Cardiac muscle cell (in vitro differentiated cells and primary cell): ENCODE results near the gene ASB6. TPM values are rescaled to one million over a fixed set of nuclear protein-coding genes. Genes with fewer than 3 reads are reported as not detected.
A peak's percentile ranks its signal among the peaks of the same experiment; 100 is the strongest.

Experiments used
- DNase-seq, 2 donors: peaks; one replicate each; pipeline versions ENCODE4 v3.0.0 to v3.0.0-alpha.2; 2010 to 2017; ENCODE audit warnings: low read depth in 1 of 2, low spot score in 1 of 2
- H3K27ac ChIP-seq: fragments of 200-600 bp; sonication (generic); 2 replicates; pipeline ENCODE4 v1.5.1; 2016
- H3K27me3 ChIP-seq: fragments of 200-600 bp; sonication (generic); 2 replicates; pipeline ENCODE4 v1.6.0; 2016; ENCODE audit warnings: control low read depth
- H3K36me3 ChIP-seq: fragments of 200-600 bp; sonication (generic); 2 replicates; pipeline ENCODE4 v1.5.1; 2016; ENCODE audit warnings: control low read depth
- H3K4me1 ChIP-seq: fragments of 200-600 bp; sonication (generic); 2 replicates; pipeline ENCODE4 v1.8.1; 2017; ENCODE audit warnings: low read depth, mild to moderate bottlenecking, mixed run types
- H3K4me3 ChIP-seq: fragments of 200-600 bp; sonication (generic); 2 replicates; pipeline ENCODE4 v1.5.1; 2016; ENCODE audit warnings: mild to moderate bottlenecking
- H3K9me3 ChIP-seq: fragments of 200-600 bp; sonication (generic); 2 replicates; pipeline ENCODE4 v1.5.1; 2017; ENCODE audit warnings: low read depth, mild to moderate bottlenecking, control low read depth
- CTCF ChIP-seq: IDR thresholded peaks from 2 replicates; pipeline ENCODE4 v1.5.1; 2012; ENCODE audit warnings: low read depth, mild to moderate bottlenecking, low read length
- polyA plus RNA-seq: library from polyadenylated mRNA; unstranded; fragments of >200 nt; fragmentation: Nextera tagmentation; extraction: Ambion mirVana; gene quantifications from 2 replicates; pipeline ENCODE4 v1.2.1, GENCODE V29; 2016
- total RNA-seq: library from RNA; depleted of rRNA; stranded (reverse); fragments of >200 nt; gene quantifications from 2 replicates; pipeline ENCODE4 v1.2.3, GENCODE V29; 2016

The ASB6 gene
- total and polyA plus RNA-seq, 2 experiments from 2014 or later: 24.0 to 25.2 TPM

GRCh38 chr9:129630967-129631673 lies 10.8 kb downstream of the ASB6 start:
- Histone ChIP-seq H3K9me3 (no peaks in the 10 kb centered on the region), H3K27ac (peak overlapping the region; percentile 54), H3K27me3 (no peaks in the 10 kb centered on the region), H3K4me3 (no peak overlapping the region), H3K4me1 (peaks cover 30% of the 10 kb centered on the region), H3K36me3 (peaks cover 17% of the 10 kb centered on the region)
- DNase-seq: no peak
- no peak for TF ChIP-seq CTCF

GRCh38 chr9:129629251-129629820 lies 12.6 kb downstream of the ASB6 start:
- no peak for DNase-seq
- Histone ChIP-seq H3K36me3 (peaks cover 2% of the 10 kb centered on the region), H3K4me3 (no peak overlapping the region), H3K27ac (no peak overlapping the region), H3K9me3 (no peaks in the 10 kb centered on the region), H3K27me3 (no peaks in the 10 kb centered on the region), H3K4me1 (peaks cover 30% of the 10 kb centered on the region)
- TF ChIP-seq CTCF: no peak

- H3K36me3 ChIP-seq: no peaks in the 10 kb centered on the region
- no peak overlapping the region for H3K4me3 ChIP-seq
- TF ChIP-seq CTCF: no peak
- no peaks in the 10 kb centered on the region for H3K27me3 ChIP-seq
- no peaks in the 10 kb centered on the region for H3K9me3 ChIP-seq
- peaks cover 30% of the 10 kb centered on the region for H3K4me1 ChIP-seq
- H3K27ac ChIP-seq: no peak overlapping the region
- DNase-seq: no peak
Observed at GRCh38 chr9:129628709-129629108, 13.2 kb downstream of the ASB6 start.

- TF ChIP-seq CTCF: no peak
- Histone ChIP-seq H3K4me3 (no peak overlapping the region), H3K4me1 (peaks cover 30% of the 10 kb centered on the region), H3K27ac (no peak overlapping the region), H3K36me3 (no peaks in the 10 kb centered on the region), H3K27me3 (no peaks in the 10 kb centered on the region), H3K9me3 (no peaks in the 10 kb centered on the region)
- no peak for DNase-seq
Observed at GRCh38 chr9:129627556-129628440, 14.2 kb downstream of the ASB6 start.

- TF ChIP-seq CTCF: no peak
- peak overlapping the region; percentile 81 for H3K27ac ChIP-seq
- peak in 1 of 2 donors; percentile 82 for DNase-seq
Observed at GRCh38 chr9:129626625-129627284, 15.2 kb downstream of the ASB6 start.

More at GRCh38 chr9:129626625-129627284, 15.2 kb downstream of the ASB6 start:
- Histone ChIP-seq H3K4me1 (peaks cover 20% of the 10 kb centered on the region), H3K27me3 (peaks cover 2% of the 10 kb centered on the region), H3K9me3 (no peaks in the 10 kb centered on the region), H3K4me3 (peak overlapping the region; percentile 56), H3K36me3 (no peaks in the 10 kb centered on the region)
